SK-N-SH treated with all-trans-retinoic acid at 6 μM for 48 hours (cell line): ENCODE data around the gene KRTAP4-8.

Source experiments
- CSRNP3 ChIP-seq: fragments of 250-450 bp; sonication (Bioruptor Pico); IDR thresholded peaks from 2 replicates; pipeline ENCODE4 v1.5.1; 2021; ENCODE audit warnings: mild to moderate bottlenecking, moderate library complexity
- ISL1 ChIP-seq: fragments of 250-450 bp; sonication (Bioruptor Pico); IDR thresholded peaks from 2 replicates; pipeline ENCODE4 v2.1.2; 2022; ENCODE audit warnings: mild to moderate bottlenecking, moderate library complexity
- RARB ChIP-seq: fragments of 250-450 bp; sonication (Bioruptor Pico); IDR thresholded peaks from 2 replicates; pipeline ENCODE4 v1.8.0; 2021; ENCODE audit warnings: mild to moderate bottlenecking, moderate library complexity
- SNAI2 ChIP-seq: fragments of 250-450 bp; sonication (Bioruptor Pico); IDR thresholded peaks from 2 replicates; pipeline ENCODE4 v1.5.0; 2020; ENCODE audit warnings: mild to moderate bottlenecking, moderate library complexity
- TSHZ2 ChIP-seq: fragments of 250-450 bp; sonication (Bioruptor Pico); IDR thresholded peaks from 2 replicates; pipeline ENCODE4 v1.5.0; 2020; ENCODE audit warnings: mild to moderate bottlenecking, moderate library complexity
- ZNF70 ChIP-seq: fragments of 450-650 bp; formaldehyde crosslinking; IDR thresholded peaks from 2 replicates; pipeline ENCODE4 v1.5.0; 2020; ENCODE audit warnings: mild to moderate bottlenecking, moderate library complexity

- TF ChIP-seq RARB: no peak
- no peak for TF ChIP-seq ZNF70 (CRISPR knock-in tag)
- TF ChIP-seq TSHZ2: no peak
- no peak for TF ChIP-seq SNAI2 (CRISPR knock-in tag)
- no peak for TF ChIP-seq ISL1
- TF ChIP-seq CSRNP3 (CRISPR knock-in tag): no peak
These were observed 42.6 kb upstream of the KRTAP4-8 start, which contains the start of gene KRTAP4-6 for GRCh38 chr17:41140360-41141131.
